DOHH2 (cell line): ENCODE data around the gene SEC22B.
"Not testable (repeated sequence)": the region's sequence is repeated elsewhere in the genome, so short reads cannot be mapped to it uniquely, and the experiment has no call there.

Experiments
- CTCF ChIP-seq: fragments of 200-600 bp; sonication (generic); IDR thresholded peaks from one replicate; pipeline ENCODE4 v1.5.1; 2014; ENCODE audit warnings: antibody characterized with exemption, mild to moderate bottlenecking, low read depth, low read length; ENCODE audit not compliant: poor library complexity, severe bottlenecking
- EZH2phosphoT487 ChIP-seq: fragments of 200-600 bp; sonication (generic); IDR thresholded peaks from 2 replicates; pipeline ENCODE4 v1.6.1; 2017; ENCODE audit warnings: borderline replicate concordance, mild to moderate bottlenecking, antibody characterized with exemption, low read length, moderate library complexity, mixed read lengths

GRCh38 chr1:120105288-120105687 is 71.0 kb downstream of the SEC22B start:
- TF ChIP-seq CTCF, EZH2phosphoT487: not testable (repeated sequence)
